ENCODE data around the gene TBC1D14.

TBC1D14 gene

DNA sequence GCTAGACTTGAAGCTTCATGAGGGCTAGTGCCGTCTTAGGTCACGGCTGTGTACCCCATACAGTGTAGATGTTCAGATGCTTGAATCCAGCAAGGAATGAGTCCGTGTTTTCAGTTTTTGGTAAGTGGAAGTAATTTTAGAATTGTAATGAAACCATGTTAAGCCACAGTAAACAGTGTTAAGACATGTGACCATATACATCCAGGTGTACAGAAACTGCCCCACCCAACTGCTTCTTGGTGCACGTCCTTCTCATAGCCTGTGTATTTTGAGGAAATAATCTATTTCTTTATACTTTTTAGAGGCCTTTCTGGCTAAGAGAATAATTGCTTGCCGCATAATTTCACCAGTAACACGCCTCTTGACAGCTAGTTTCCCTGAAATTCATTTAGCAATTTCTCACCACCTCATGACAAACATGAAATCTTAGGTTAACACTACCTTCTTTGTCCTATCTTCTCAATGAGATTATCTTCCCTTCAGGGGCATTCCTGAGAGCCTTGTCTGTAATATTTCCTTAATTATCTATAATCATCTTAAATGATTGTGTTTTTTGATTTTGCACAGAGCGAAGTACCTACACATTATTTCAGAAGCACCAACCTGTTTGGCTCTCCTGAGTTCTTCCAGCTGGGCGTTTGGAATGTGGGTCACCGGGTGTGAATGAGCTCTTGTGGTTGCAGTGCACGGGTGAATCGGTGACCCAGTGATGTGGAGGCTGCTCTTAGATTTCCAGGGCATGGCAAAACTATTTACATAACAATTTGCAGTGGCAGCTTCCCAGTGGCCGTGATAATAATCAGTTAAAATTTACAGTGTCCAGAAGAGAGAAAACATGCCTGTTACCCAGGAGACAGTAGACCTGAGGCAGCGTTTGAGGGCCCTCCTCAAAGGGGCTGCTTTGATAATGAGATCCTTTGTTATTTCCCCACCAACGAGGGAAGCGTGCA is 83.4 kb downstream of the TBC1D14 start:
- Histone ChIP-seq H3K36me3 (peaks cover 8 to 32% (median 31%) of the 10 kb centered on the region in 3 donors), H3K9me3 (no peaks in the 10 kb centered on the region), H3K27me3 (no peaks in the 10 kb centered on the region), H3K4me3 (no peak overlapping the region), H3K4me1 (peaks cover 0 to 41% (median 22%) of the 10 kb centered on the region in 4 donors), H3K27ac (no peak overlapping the region)
- TF ChIP-seq, protein P1, sequence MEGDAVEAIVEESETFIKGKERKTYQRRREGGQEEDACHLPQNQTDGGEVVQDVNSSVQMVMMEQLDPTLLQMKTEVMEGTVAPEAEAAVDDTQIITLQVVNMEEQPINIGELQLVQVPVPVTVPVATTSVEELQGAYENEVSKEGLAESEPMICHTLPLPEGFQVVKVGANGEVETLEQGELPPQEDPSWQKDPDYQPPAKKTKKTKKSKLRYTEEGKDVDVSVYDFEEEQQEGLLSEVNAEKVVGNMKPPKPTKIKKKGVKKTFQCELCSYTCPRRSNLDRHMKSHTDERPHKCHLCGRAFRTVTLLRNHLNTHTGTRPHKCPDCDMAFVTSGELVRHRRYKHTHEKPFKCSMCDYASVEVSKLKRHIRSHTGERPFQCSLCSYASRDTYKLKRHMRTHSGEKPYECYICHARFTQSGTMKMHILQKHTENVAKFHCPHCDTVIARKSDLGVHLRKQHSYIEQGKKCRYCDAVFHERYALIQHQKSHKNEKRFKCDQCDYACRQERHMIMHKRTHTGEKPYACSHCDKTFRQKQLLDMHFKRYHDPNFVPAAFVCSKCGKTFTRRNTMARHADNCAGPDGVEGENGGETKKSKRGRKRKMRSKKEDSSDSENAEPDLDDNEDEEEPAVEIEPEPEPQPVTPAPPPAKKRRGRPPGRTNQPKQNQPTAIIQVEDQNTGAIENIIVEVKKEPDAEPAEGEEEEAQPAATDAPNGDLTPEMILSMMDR (IDR thresholded peaks at IDR 0.05), result no peak
- intact Hi-C loops (cut with DNase I; ENCODE audit: low total_unique reads), result no loop called here
- no peak for DNase-seq

DNA sequence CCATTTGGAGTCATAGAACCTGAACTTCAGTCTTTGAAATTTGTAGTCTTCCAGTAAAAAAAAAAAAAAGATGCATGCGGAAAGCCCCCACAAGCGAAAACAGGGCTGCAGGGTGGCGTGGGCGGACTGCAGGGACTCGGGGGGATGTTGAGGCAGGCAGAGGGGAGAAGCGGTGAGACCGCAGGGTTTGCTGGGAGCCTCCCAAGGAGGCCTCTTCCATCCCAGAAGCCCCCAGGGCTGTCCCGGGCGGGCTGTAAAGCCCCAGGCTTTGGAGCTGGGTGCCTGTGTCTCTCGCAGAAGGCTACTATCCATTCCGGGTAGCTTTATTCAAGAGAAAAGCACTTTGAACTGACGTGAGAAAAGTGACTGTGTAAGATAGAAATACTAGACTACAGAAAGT is 86.9 kb downstream of the TBC1D14 start:
- no peaks in the 10 kb centered on the region for H3K9me3 ChIP-seq
- intact Hi-C loops (cut with DNase I; ENCODE audit: low total_unique reads), result no loop called here
- H3K4me3 ChIP-seq, result no peak overlapping the region
- no peaks in the 10 kb centered on the region for H3K27me3 ChIP-seq
- H3K4me1 ChIP-seq, result peaks cover 0 to 11% (median 6%) of the 10 kb centered on the region in 4 donors
- H3K27ac ChIP-seq, result no peak overlapping the region
- H3K36me3 ChIP-seq, result peaks cover 37 to 67% (median 66%) of the 10 kb centered on the region in 3 donors
- DNase-seq, result no peak
- TF ChIP-seq, protein P1 (IDR thresholded peaks at IDR 0.05), result no peak

DNA sequence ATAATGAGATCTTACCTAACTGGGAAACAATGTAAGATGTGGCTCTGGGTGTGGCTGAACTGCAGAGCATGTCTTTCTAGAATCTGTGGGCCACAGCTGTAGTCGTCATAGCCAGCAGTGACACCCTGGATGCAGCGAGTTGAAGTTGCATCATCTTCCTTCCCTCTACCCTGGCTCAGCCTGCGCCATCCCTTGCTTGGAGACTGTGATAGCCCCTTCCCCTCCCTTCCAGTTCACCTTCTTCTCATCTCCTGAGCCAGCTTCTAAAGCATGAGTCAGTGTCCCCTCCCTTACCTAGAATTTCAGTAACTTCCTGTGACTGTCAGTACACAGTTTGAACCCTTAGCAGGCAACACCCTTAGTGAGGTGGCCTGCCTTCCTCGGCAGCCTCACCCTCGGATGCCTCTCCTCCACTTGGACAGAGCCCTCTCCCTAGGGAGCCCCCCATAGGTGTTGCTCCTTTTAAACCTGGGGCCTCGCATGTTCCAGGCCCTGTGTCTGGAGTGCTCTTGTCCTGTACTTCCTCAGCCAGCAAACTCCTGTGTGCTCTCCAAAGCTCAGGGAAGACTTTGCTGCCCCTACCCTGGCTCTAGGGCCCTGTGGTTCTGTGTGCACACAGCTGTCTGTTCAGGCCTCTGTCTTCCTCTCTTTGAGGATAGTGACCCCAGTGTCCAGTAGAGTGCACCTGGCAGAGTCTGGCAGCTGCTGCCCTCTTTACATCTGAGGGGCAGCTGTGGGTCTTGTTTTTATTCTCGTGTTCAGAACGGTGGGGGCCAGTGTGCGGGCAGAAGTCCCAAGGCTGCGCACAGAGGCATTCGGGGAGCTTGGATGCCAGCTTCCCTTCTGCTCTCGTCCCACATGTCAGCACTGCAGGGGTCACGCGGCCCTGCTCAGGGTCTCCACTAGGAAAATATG is 89.8 kb downstream of the TBC1D14 start:
- no peaks in the 10 kb centered on the region for H3K27me3 ChIP-seq
- TF ChIP-seq, protein P1 (IDR thresholded peaks at IDR 0.05), result no peak
- no peak overlapping the region for H3K27ac ChIP-seq
- H3K9me3 ChIP-seq, result no peaks in the 10 kb centered on the region
- intact Hi-C loops (cut with DNase I; ENCODE audit: low total_unique reads), result no loop called here
- DNase-seq, result no peak
- H3K4me3 ChIP-seq, result no peak overlapping the region
- H3K4me1 ChIP-seq, result no peaks in the 10 kb centered on the region
- peaks cover 53 to 92% (median 87%) of the 10 kb centered on the region in 3 donors for H3K36me3 ChIP-seq

DNA sequence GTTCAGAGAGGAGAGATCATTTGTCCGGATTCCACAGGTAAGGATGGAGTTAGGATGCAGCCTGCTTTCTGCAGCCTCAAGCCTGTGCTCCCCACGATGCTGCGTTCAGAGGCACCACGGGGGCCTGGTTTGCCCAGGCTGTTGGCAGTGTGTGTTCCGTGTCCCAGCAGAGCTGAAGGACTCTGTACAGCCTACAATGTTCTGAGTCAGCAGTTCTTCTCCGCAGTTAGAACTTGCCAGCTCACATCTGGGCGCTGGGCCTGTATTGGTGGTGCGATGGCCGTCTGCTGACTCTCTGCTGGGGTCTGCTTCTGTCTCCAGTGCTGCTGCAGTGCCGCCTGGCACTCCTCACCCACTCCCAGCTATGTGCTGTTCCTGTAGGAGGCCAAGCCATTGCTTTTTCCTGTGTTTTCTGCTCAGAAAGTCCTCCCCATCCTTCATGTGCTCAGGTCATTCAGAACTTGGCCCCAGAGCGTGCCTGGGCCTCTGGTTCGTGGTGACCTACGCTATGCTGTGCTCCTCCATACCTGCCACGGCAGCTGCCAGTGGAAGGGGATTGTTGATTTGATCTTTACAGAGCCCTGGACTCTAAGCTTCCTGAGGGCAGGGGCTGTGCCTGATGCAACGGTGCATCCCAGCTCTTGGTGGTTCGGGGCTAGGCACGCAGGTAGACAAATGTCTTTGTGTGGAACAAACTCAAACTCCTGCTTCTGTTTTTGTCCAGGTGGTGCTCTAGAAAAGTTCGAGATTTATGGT is 91.0 kb downstream of the TBC1D14 start:
- no peaks in the 10 kb centered on the region for H3K9me3 ChIP-seq
- H3K27ac ChIP-seq, result no peak overlapping the region
- intact Hi-C loops (cut with DNase I; ENCODE audit: low total_unique reads), result no loop called here
- no peaks in the 10 kb centered on the region for H3K27me3 ChIP-seq
- H3K4me3 ChIP-seq, result no peak overlapping the region
- no peak for DNase-seq
- H3K36me3 ChIP-seq, result peaks cover 49 to 94% (median 93%) of the 10 kb centered on the region in 3 donors
- TF ChIP-seq, protein P1 (IDR thresholded peaks at IDR 0.05), result no peak
- H3K4me1 ChIP-seq, result no peaks in the 10 kb centered on the region

DNA sequence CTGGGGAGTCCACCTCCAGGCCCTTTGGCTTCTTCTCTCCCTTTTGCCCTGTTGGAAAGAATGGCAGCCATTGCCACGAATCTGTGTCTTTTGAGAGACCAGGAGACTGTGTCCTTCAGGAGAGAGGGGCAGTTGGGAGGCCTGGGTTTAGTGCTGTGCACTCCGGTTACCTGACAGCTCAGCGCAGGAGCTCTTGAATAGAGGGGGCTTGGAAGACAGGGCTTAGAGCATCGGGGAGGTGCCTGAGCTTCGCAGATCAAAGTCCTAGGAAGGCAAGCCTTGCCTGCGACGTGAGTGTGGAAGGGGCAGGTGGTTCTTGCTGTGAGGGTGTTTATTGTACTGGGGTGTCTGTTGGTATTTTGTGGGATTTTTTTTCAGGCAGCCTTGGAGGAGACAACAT is 91.6 kb downstream of the TBC1D14 start:
- DNase-seq, result no peak
- Histone ChIP-seq H3K36me3 (peaks cover 49 to 93% (median 89%) of the 10 kb centered on the region in 3 donors), H3K9me3 (no peaks in the 10 kb centered on the region), H3K27ac (no peak overlapping the region), H3K4me3 (no peak overlapping the region), H3K27me3 (no peaks in the 10 kb centered on the region), H3K4me1 (no peaks in the 10 kb centered on the region)
- TF ChIP-seq, protein P1 (IDR thresholded peaks at IDR 0.05), result no peak
- intact Hi-C loops (cut with DNase I; ENCODE audit: low total_unique reads), result no loop called here
